ENCODE data around the gene MEX3D. TPM values are rescaled to one million over a fixed set of nuclear protein-coding genes. Genes with fewer than 3 reads are reported as not detected.

The MEX3D gene
- total and polyA plus RNA-seq, 12 donors: 1.6 to 31.6 (median 14.4) TPM

GRCh38 chr19:1566392-1567115 lies 1.6 kb downstream of the MEX3D start:
- H3K27me3 ChIP-seq: no peaks in the 10 kb centered on the region
- intact Hi-C loops (cut with DNase I): no loop called here
- H3K27ac ChIP-seq: peak overlapping the region in 4 of 5 donors; percentile 82 to 85 (median 84)
- no peaks in the 10 kb centered on the region for H3K9me3 ChIP-seq (replicated peaks in 1 of 3)
- no peaks in the 10 kb centered on the region for H3K36me3 ChIP-seq (replicated peaks in 1 of 2)
- H3K4me1 ChIP-seq (replicated peaks in 1 of 2): peaks cover 7 to 12% of the 10 kb centered on the region in 2 donors
- 0 to 12% (median 7%) methylated on average over 1 to 42 of the region's 42 CpGs for WGBS, 4 donors
- peak; percentile 74 to 91 (median 83) for DNase-seq
- peak overlapping the region in 3 of 4 donors; percentile 23 to 88 (median 42) for H3K4me3 ChIP-seq
- TF ChIP-seq CTCF (IDR thresholded peaks at IDR 0.05) (no peak), POLR2A (IDR thresholded peaks at IDR 0.05) (peak; percentile 50 to 93)

DNA sequence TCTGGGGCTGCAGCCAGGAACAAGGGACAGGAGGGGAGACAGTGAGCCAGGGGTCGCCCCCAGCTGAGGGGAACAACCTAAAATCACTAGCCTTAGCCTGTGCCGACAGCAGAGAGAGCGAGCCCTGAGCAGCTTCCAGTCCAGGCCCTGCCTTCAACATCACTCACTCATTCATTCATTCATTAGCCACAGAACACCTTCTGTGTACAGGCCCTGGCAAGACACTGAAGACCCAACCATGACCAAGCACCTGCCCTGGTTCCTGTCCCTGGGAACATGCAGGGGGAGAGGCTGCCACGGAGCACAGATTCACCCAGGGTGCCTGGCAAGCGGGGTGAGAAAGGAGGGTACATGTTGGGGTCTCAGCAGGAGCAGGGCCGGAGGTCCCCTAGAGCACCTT lies 4.9 kb downstream of the MEX3D start:
- no peaks in the 10 kb centered on the region for H3K27me3 ChIP-seq
- no peak for DNase-seq
- no peak overlapping the region for H3K27ac ChIP-seq
- intact Hi-C loops (cut with DNase I): no loop called here
- no peaks in the 10 kb centered on the region for H3K36me3 ChIP-seq (replicated peaks in 1 of 2)
- no peaks in the 10 kb centered on the region for H3K9me3 ChIP-seq (replicated peaks in 1 of 3)
- TF ChIP-seq POLR2A (IDR thresholded peaks at IDR 0.05): no peak
- TF ChIP-seq CTCF (IDR thresholded peaks at IDR 0.05): no peak
- H3K4me1 ChIP-seq (replicated peaks in 1 of 2): peaks cover 4 to 8% of the 10 kb centered on the region in 2 donors
- WGBS, 4 donors: 92 to 98% (median 94%) methylated on average over 3 to 6 of the region's 6 CpGs
- H3K4me3 ChIP-seq: no peak overlapping the region

DNA sequence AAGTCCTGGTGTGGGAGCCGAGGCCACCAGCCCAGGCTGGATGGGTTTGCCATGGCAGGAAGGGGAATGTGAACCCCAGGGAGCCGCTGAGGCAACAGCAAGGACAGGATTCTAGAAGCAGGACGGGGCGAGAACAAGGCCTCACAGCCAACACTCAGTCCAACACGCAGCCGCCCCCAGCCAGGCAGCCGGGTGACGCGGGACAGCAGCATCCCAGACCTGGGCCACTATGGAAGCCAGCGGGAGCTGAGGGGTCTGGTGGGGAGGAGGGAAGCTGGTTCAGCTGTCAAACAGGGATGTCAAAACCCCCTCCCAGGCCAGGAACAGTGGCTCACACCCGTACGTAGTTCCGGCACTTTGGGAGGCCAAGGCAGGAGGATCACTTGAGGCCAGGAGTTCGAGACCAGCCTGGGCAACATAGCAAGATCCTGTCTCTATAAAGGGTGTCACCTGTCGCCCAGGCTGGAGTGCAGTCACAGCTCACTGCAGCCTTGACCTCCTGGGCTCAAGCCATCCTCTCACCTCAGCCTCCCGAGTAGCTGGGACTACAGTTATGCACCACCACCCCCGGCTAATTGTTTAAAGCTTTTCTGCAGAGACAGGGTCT lies 6.8 kb downstream of the MEX3D start:
- H3K4me1 ChIP-seq (replicated peaks in 1 of 2): peaks cover 3 to 7% of the 10 kb centered on the region in 2 donors
- no peaks in the 10 kb centered on the region for H3K9me3 ChIP-seq (replicated peaks in 1 of 3)
- H3K36me3 ChIP-seq (replicated peaks in 1 of 2): no peaks in the 10 kb centered on the region
- no peak for DNase-seq
- 89 to 100% (median 94%) methylated on average over 4 to 17 of the region's 17 CpGs for WGBS, 4 donors
- intact Hi-C loops (cut with DNase I): no loop called here
- H3K4me3 ChIP-seq: no peak overlapping the region
- H3K27me3 ChIP-seq: no peaks in the 10 kb centered on the region
- no peak overlapping the region for H3K27ac ChIP-seq
- TF ChIP-seq CTCF (IDR thresholded peaks at IDR 0.05) (no peak), POLR2A (IDR thresholded peaks at IDR 0.05) (no peak)

DNA sequence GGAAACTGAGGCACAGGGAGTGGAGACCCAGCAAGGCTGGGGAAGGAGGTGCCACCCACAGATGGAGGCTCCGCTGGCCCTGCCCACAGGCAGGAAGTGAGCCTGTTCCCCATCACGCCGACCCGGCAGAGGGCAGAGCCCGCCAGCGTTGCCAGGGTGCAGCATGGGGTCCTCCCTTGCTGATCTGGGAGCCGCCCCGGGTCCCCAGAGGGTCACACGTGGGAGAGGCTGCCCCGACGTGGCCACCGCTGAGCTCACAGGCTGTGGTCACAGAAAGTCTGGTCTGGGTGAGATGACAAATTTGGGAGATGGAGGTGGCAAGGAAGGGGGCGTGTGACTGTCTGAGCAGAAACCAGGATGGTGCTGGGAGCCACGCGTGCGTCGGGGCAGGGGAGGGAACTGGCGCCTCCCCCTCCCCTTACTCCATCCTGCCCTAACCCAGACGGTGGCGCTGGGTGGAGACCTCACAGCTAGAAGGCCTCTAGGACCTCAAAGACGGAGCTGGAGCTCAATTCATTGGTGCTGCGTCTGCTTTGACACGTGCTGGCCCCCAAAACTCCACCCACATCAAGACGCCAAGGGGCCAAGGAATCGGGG lies 7.7 kb downstream of the MEX3D start:
- intact Hi-C loops (cut with DNase I): no loop called here
- TF ChIP-seq POLR2A (IDR thresholded peaks at IDR 0.05) (no peak), CTCF (IDR thresholded peaks at IDR 0.05) (no peak)

More for the DNA sequence above, 7.7 kb downstream of the MEX3D start:
- WGBS, 4 donors: 65 to 78% (median 74%) methylated on average over 15 to 25 of the region's 25 CpGs
- H3K4me1 ChIP-seq (replicated peaks in 1 of 2): no peaks in the 10 kb centered on the region
- no peaks in the 10 kb centered on the region for H3K27me3 ChIP-seq
- no peak overlapping the region for H3K27ac ChIP-seq
- no peak for DNase-seq
- H3K9me3 ChIP-seq (replicated peaks in 1 of 3): no peaks in the 10 kb centered on the region
- H3K36me3 ChIP-seq (replicated peaks in 1 of 2): peaks cover 0 to 2% of the 10 kb centered on the region in 2 donors
- H3K4me3 ChIP-seq: no peak overlapping the region
